Esophagus (tissue), 2 donors: Measurements from ENCODE around the gene CCDC88B. TPM values are rescaled to one million over a fixed set of nuclear protein-coding genes. Genes with fewer than 3 reads are reported as not detected.

Experiments used
- H3K27ac ChIP-seq, 2 donors: one replicate each; pipeline ENCODE4 v1.5.1; 2013; ENCODE audit warnings: low read depth in 2 of 2, mild to moderate bottlenecking in 2 of 2, inconsistent platforms in 1 of 2, low read length in 1 of 2, moderate library complexity in 1 of 2
- H3K27me3 ChIP-seq, 2 donors: one replicate each; pipeline ENCODE4 v1.6.1; 2013; ENCODE audit warnings: low read length in 2 of 2, control low read depth in 1 of 2, mild to moderate bottlenecking in 1 of 2; ENCODE audit not compliant: insufficient read depth in 2 of 2, control insufficient read depth in 1 of 2
- H3K36me3 ChIP-seq, 2 donors: one replicate each; pipeline ENCODE4 v1.6.1; 2013; ENCODE audit warnings: low read length in 1 of 2; ENCODE audit not compliant: control insufficient read depth in 2 of 2, insufficient read depth in 2 of 2
- H3K4me1 ChIP-seq, 2 donors: one replicate each; pipeline ENCODE4 v1.6.1; 2013; ENCODE audit warnings: low read length in 1 of 2; ENCODE audit not compliant: control insufficient read depth in 2 of 2, insufficient read depth in 2 of 2
- H3K4me3 ChIP-seq, 2 donors: one replicate each; pipeline ENCODE4 v1.5.1; 2013; ENCODE audit warnings: low read length in 2 of 2, mild to moderate bottlenecking in 2 of 2, low read depth in 1 of 2, moderate library complexity in 1 of 2
- H3K9me3 ChIP-seq, 2 donors: one replicate each; pipeline ENCODE4 v1.6.1; 2013; ENCODE audit warnings: mild to moderate bottlenecking in 2 of 2, low read depth in 1 of 2, low read length in 1 of 2, moderate library complexity in 1 of 2; ENCODE audit not compliant: control insufficient read depth in 2 of 2, insufficient read depth in 1 of 2
- WGBS, 2 donors: extraction: QIAGEN DNeasy Blood & Tissue Kit; methylation state at CpG; one replicate each; pipeline ENCODE4 v1.1.7; 2013; 5-methylcytosine and 5-hydroxymethylcytosine counted together
- polyA plus RNA-seq, 2 donors: library from polyadenylated mRNA; stranded (reverse); fragments of 200-250 nt; gene quantifications; one replicate each; pipeline ENCODE4 v1.2.3, GENCODE V29; 2013
- donor health status: healthy with polysubstance abuse.
- donor health status: Bipolar disorder and iron deficiency.

The CCDC88B gene
- polyA plus RNA-seq, 2 donors, result 11.2 to 33.3 TPM

DNA sequence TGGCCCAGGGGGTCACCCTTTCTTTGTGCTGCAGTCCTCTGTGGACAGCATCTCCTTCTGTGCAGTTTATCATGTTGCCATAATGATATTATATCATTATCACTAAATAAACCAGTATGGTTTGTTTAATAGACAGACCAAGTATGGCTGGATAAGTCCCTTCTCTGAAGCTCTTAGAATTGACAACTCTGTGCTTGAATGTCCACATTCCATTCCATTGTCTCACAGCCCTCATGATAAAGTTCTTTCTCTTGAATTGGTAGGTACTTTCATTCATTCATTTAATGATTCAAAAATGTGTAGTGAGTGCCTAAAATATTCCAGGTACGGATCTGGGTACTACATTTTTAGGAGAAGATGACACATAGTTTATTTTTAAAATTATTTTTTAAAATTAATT is 26.7 kb downstream of the CCDC88B start:
- peaks cover 7 to 42% of the 10 kb centered on the region in 2 donors for H3K36me3 ChIP-seq
- H3K4me3 ChIP-seq, result no peak overlapping the region
- H3K27me3 ChIP-seq, result no peaks in the 10 kb centered on the region
- 71 to 91% methylated on average over 1 of the region's 1 CpG for WGBS, 2 donors
- H3K4me1 ChIP-seq, result peaks cover 0 to 2% of the 10 kb centered on the region in 2 donors
- H3K9me3 ChIP-seq, result no peaks in the 10 kb centered on the region
- no peak overlapping the region for H3K27ac ChIP-seq

DNA sequence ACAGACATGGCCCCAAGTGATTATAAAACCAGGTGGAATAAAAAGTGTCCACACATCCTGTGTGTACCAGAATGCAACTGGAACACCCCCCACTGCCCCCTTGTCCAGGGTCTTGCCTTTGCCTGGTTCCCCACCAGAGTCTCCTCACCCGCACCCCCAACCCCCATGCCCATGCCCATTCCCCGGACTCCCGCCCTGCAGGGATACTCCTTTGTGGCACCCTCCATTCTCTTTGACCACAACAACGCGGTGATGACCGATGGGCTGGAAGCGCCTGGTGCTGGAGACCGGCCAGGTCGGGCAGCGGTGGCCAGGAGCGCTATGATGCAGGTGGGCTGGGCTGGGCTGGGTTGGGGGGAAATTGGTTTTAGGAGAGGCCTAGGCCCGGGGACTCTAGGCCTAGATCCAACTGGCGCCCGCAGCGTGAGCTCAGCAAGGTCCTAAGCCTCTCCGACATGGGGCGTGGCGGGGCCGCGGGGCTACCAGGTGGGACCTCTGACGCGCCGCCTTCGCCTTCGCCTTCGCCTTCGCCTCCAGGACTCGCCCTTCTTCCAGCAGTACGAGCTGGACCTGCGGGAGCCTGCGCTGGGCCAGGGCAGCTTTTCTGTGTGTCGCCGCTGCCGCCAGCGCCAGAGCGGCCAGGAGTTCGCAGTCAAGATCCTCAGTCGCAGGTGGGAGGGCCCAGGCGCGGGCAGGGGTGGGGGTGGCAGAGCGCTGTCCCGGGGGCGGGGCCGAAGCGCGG is 28.1 kb downstream of the CCDC88B start:
- H3K4me1 ChIP-seq, result no peaks in the 10 kb centered on the region
- H3K27me3 ChIP-seq, result no peaks in the 10 kb centered on the region
- H3K36me3 ChIP-seq, result peaks cover 6 to 31% of the 10 kb centered on the region in 2 donors
- WGBS, 2 donors, result 86 to 90% methylated on average over 45 to 46 of the region's 46 CpGs
- H3K9me3 ChIP-seq, result no peaks in the 10 kb centered on the region
- no peak overlapping the region for H3K27ac ChIP-seq
- H3K4me3 ChIP-seq, result no peak overlapping the region

GRCh38 chr11:64368673-64369074 is 28.7 kb downstream of the CCDC88B start:
- no peaks in the 10 kb centered on the region for H3K4me1 ChIP-seq
- H3K27ac ChIP-seq, result no peak overlapping the region
- H3K9me3 ChIP-seq, result no peaks in the 10 kb centered on the region
- H3K36me3 ChIP-seq, result peaks cover 6 to 28% of the 10 kb centered on the region in 2 donors
- no peaks in the 10 kb centered on the region for H3K27me3 ChIP-seq
- no peak overlapping the region for H3K4me3 ChIP-seq
- 90 to 91% methylated on average over 28 of the region's 28 CpGs for WGBS, 2 donors

GRCh38 chr11:64369440-64370421 is 29.7 kb downstream of the CCDC88B start:
- H3K36me3 ChIP-seq, result peaks cover 6 to 27% of the 10 kb centered on the region in 2 donors
- no peaks in the 10 kb centered on the region for H3K4me1 ChIP-seq
- 90 to 93% methylated on average over 82 of the region's 82 CpGs for WGBS, 2 donors
- H3K27ac ChIP-seq, result no peak overlapping the region
- no peaks in the 10 kb centered on the region for H3K27me3 ChIP-seq
- no peaks in the 10 kb centered on the region for H3K9me3 ChIP-seq
- H3K4me3 ChIP-seq, result no peak overlapping the region

DNA sequence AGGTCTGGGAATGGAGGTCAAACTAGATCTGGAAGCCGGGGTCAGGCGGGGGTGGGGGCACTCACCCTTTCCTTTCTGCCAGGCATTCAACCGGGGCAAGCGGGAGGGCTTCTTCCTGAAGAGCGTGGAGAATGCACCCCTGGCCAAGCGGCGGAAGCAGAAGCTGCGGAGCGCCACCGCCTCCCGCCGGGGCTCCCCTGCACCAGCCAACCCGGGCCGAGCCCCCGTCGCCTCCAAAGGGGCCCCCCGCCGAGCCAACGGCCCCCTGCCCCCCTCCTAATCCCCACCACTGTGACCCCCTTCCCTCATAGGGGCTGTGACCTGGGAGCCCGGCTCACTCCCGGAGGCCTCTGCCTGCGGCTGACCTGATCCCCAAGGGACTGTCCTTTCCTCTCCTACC is 31.2 kb downstream of the CCDC88B start:
- peaks cover 0 to 27% of the 10 kb centered on the region in 2 donors for H3K36me3 ChIP-seq

GRCh38 chr11:64372021-64372420 is 32.0 kb downstream of the CCDC88B start:
- WGBS, 2 donors, result 91 to 93% methylated on average over 6 of the region's 6 CpGs
- no peaks in the 10 kb centered on the region for H3K4me1 ChIP-seq
- no peak overlapping the region for H3K4me3 ChIP-seq
- H3K9me3 ChIP-seq, result no peaks in the 10 kb centered on the region
- peaks cover 0 to 24% of the 10 kb centered on the region in 2 donors for H3K36me3 ChIP-seq
- no peaks in the 10 kb centered on the region for H3K27me3 ChIP-seq
- no peak overlapping the region for H3K27ac ChIP-seq

More for the DNA sequence above, 31.2 kb downstream of the CCDC88B start:
- Histone ChIP-seq H3K9me3 (no peaks in the 10 kb centered on the region), H3K4me1 (no peaks in the 10 kb centered on the region), H3K4me3 (no peak overlapping the region), H3K27me3 (no peaks in the 10 kb centered on the region), H3K27ac (no peak overlapping the region)
- WGBS, 2 donors, result 88 to 92% methylated on average over 19 to 22 of the region's 22 CpGs

GRCh38 chr11:64372802-64373597 is 33.0 kb downstream of the CCDC88B start:
- peaks cover 0 to 19% of the 10 kb centered on the region in 2 donors for H3K36me3 ChIP-seq
- no peaks in the 10 kb centered on the region for H3K27me3 ChIP-seq
- WGBS, 2 donors, result 61 to 70% methylated on average over 18 of the region's 18 CpGs
- no peak overlapping the region for H3K4me3 ChIP-seq
- no peak overlapping the region for H3K27ac ChIP-seq
- no peaks in the 10 kb centered on the region for H3K9me3 ChIP-seq
- H3K4me1 ChIP-seq, result no peaks in the 10 kb centered on the region

GRCh38 chr11:64373598-64373974 is 33.6 kb downstream of the CCDC88B start:
- peaks cover under 1 to 2% of the 10 kb centered on the region in 2 donors for H3K4me1 ChIP-seq
- no peak overlapping the region for H3K27ac ChIP-seq
- WGBS, 2 donors, result 70 to 74% methylated on average over 5 of the region's 5 CpGs
- H3K4me3 ChIP-seq, result no peak overlapping the region
- peaks cover 0 to 15% of the 10 kb centered on the region in 2 donors for H3K36me3 ChIP-seq
- H3K9me3 ChIP-seq, result no peaks in the 10 kb centered on the region
- H3K27me3 ChIP-seq, result no peaks in the 10 kb centered on the region

DNA sequence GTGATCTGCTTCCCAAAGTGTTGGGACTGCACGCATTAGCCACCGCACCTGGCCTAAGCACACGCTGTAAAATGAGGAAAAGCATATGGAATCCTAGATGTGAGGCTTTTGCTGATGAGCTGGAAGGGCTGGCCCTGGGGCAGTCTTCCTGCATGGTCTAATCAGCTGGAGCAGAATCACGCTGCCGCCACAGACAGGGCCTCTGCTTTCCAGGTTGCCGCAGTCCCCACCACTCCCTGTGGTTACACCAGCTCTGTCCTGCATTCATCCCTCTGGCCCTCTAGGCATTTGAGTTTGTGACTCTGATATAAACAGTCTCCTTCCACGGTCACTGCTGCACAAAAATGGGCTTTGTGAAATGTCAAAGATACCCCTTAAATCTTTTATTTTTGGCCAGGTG is 36.1 kb downstream of the CCDC88B start:
- no peaks in the 10 kb centered on the region for H3K36me3 ChIP-seq
- no peaks in the 10 kb centered on the region for H3K9me3 ChIP-seq
- WGBS, 2 donors, result 90 to 96% methylated on average over 7 of the region's 7 CpGs
- no peaks in the 10 kb centered on the region for H3K27me3 ChIP-seq
- H3K4me1 ChIP-seq, result peaks cover 6 to 7% of the 10 kb centered on the region in 2 donors
- H3K4me3 ChIP-seq, result no peak overlapping the region
- no peak overlapping the region for H3K27ac ChIP-seq
